Heart right ventricle (tissue), 16 donors: ENCODE results near the gene PANX2. TPM values are rescaled to one million over a fixed set of nuclear protein-coding genes. Genes with fewer than 3 reads are reported as not detected.
A peak's percentile ranks its signal among the peaks of the same experiment; 100 is the strongest.

Source experiments
- ATAC-seq, 8 donors: fragments of 200-7000 bp; cut with Tn5 transposase; one replicate each; pipeline ENCODE4 v1.9.1; 2020; ENCODE audit warnings: mild to moderate bottlenecking in 8 of 8, moderate library complexity in 8 of 8, moderate number of reproducible peaks in 1 of 8
- DNase-seq, 2 donors: peaks; one replicate each; pipeline ENCODE4 v3.0.0-alpha.2; 2020
- H3K27ac ChIP-seq, 10 donors: fragments of 200-600 bp; sonication (generic) in 2 of 10; one replicate each; pipeline versions ENCODE4 v1.5.0 to v1.8.0; 2020 to 2022; ENCODE audit warnings: mild to moderate bottlenecking in 3 of 10
- H3K27me3 ChIP-seq, 7 donors: fragments of 200-600 bp; one replicate each; pipeline ENCODE4 v1.8.0; 2021 to 2022; ENCODE audit warnings: mild to moderate bottlenecking in 2 of 7
- H3K36me3 ChIP-seq, 9 donors: fragments of 200-600 bp; sonication (generic) in 1 of 9; one replicate each; pipeline versions ENCODE4 v1.5.0 to v1.8.0; 2020 to 2022; ENCODE audit warnings: mild to moderate bottlenecking in 2 of 9
- H3K4me1 ChIP-seq, 9 donors: fragments of 200-600 bp; sonication (generic) in 1 of 9; one replicate each; pipeline versions ENCODE4 v1.5.0 to v1.8.0; 2020 to 2022; ENCODE audit warnings: mild to moderate bottlenecking in 4 of 9
- H3K4me3 ChIP-seq, 10 donors: fragments of 200-600 bp; sonication (generic) in 2 of 10; one replicate each; pipeline versions ENCODE4 v1.5.0 to v1.8.0; 2020 to 2022; ENCODE audit warnings: mild to moderate bottlenecking in 7 of 10, moderate library complexity in 2 of 10
- H3K9me3 ChIP-seq, 11 donors: fragments of 200-600 bp in 10 of 11; sonication (generic) in 2 of 11; one replicate each; pipeline versions ENCODE4 v1.5.0 to v1.8.0; 2013 to 2022; ENCODE audit warnings: mild to moderate bottlenecking in 2 of 11, control low read depth in 1 of 11, moderate library complexity in 1 of 11
- CTCF ChIP-seq, 9 donors: fragments of 200-600 bp; sonication (generic) in 2 of 9; IDR thresholded peaks; one replicate each; pipeline versions ENCODE4 v1.5.0 to v1.8.0; 2021 to 2022; ENCODE audit warnings: antibody characterized with exemption in 9 of 9, mild to moderate bottlenecking in 5 of 9, moderate library complexity in 1 of 9
- WGBS, 2 donors: extraction: QIAGEN DNeasy Blood & Tissue Kit; methylation state at CpG; one replicate each; pipeline ENCODE4 v1.1.7; 2013; ENCODE audit warnings: inconsistent platforms in 1 of 2; 5-methylcytosine and 5-hydroxymethylcytosine counted together
- intact Hi-C, 10 donors: fragments of 100-400 bp; cut with DNase I; formaldehyde crosslinking; loops; one replicate each; pipeline versions ENCODE4 v1.11.1 to v1.14.2; 2022
- polyA plus RNA-seq, 2 donors: library from polyadenylated mRNA; stranded (reverse); fragments of 200-250 nt; gene quantifications; one replicate each; pipeline ENCODE4 v1.2.3, GENCODE V29; 2013
- total RNA-seq, 10 donors: library from RNA; stranded (reverse); fragmentation: NEBNext Ultra II Directional in 3 of 10; extraction: Animal tissue kit (Norgen Biotek cat#: 25700) in 3 of 10; gene quantifications; one replicate each; pipeline versions ENCODE4 v1.2.1 to v1.2.4, GENCODE V29; 2021 to 2023
- donor health status: Arrhythmogenic right ventricular cardiomyopathy.
- donor health status: ischemic (EF 13 %, LVEDD 7.1; RV severe dilation, severe dysfunction).
- donor health status: healthy with polysubstance abuse.
- donor health status: DM: no; HTN: yes; CAD: no.
- donor health status: DM: no; HTN: no; CAD: no.
- donor health status: ischemic (EF 25% LVEDD 6.9; RV normal size, moderate dysfunction).
- donor health status: ischemic (EF 25% LVEDD 5.7; RV mildly dilated, moderate dysfunction).
- donor health status: healthy.
- donor health status: DM: yes; HTN: yes; CAD: no.
- donor health status: Ischemic cardiomyopathy.
- donor health status: ischemic (EF 35%, LVEDD 5.7; RV mildly dilated, moderate dysfunction).
- donor health status: nonischemic (EF 11% LVEDD 7.7; RV severe dilation, severe dysfunction).
- donor health status: DM: yes; HTN: yes; CAD: no.
- donor health status: PGD.
- donor health status: ischemic (EF 29% LVEDD 5.4; RV normal size, mild dysfunction).
- donor health status: nonischemic (EF 23%, LVEDD 6.1; RV moderate dilation, normal function).

Gene PANX2
- total and polyA plus RNA-seq, 12 donors = 0.07 to 0.61 (median 0.21) TPM; not detected in 3

DNA sequence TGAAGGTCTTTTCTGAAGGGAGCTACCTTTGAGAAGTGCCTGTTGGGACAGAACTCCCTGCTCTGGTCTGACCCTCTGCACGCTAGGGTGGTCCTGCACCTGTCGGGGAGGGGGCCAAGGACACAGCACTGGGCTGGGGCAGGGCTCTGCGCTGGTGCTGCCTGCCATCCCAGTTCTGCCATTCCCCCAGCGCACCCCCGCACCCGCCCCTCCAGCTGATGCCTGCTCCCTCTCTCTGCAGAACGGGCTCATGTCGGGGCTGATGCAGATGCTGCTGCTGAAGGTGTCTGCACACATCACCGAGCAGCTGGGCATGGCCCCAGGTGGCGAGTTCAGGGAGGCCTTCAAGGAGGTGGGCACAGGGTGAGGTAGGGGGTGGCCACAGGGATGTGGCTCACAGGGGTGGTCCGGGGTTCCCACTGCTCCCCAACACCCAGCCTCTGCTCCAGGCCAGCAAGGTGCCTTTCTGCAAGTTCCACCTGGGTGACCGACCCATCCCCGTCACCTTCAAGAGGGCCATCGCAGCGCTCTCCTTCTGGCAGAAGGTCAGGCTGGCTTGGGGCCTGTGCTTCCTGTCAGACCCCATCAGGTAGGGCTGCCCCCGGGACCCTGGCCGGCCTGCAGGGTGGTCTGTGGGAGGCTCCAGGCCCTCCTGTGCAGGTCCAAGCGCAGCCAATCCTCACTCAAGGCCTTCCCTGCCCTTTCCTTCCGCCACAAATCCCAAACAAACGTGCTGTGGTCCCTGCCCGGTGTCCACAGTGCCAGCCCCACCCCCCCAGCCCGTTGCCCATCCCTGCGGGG lies 26.7 kb downstream of the PANX2 start:
- no peak overlapping the region for H3K27ac ChIP-seq
- peaks cover 0 to 68% (median 5%) of the 10 kb centered on the region in 9 donors for H3K36me3 ChIP-seq
- no peaks in the 10 kb centered on the region for H3K27me3 ChIP-seq
- intact Hi-C loops = loop anchor here in 1 of 10 donors (10.0 kb wide), 1 partner anchor 272 kb away; no protein-coding TSS in a partner anchor
- ATAC-seq = no peak
- WGBS, 2 donors = 86 to 88% methylated on average over 23 of the region's 23 CpGs
- no peak overlapping the region for H3K4me3 ChIP-seq
- H3K9me3 ChIP-seq = no peaks in the 10 kb centered on the region
- no peak for TF ChIP-seq CTCF (IDR thresholded peaks at IDR 0.05)
- peaks cover 4 to 27% (median 18%) of the 10 kb centered on the region in 9 donors for H3K4me1 ChIP-seq
- no peak for DNase-seq

GRCh38 chr22:50197856-50198623 lies 27.5 kb downstream of the PANX2 start:
- no peak overlapping the region for H3K4me3 ChIP-seq
- no peak for DNase-seq
- no peaks in the 10 kb centered on the region for H3K27me3 ChIP-seq
- ATAC-seq = peak in 1 of 8 donors; percentile 11
- intact Hi-C loops = loop anchor here in 1 of 10 donors (10.0 kb wide), 1 partner anchor 273 kb away; no protein-coding TSS in a partner anchor
- WGBS, 2 donors = 94 to 95% methylated on average over 61 of the region's 61 CpGs
- H3K27ac ChIP-seq = no peak overlapping the region
- no peak for TF ChIP-seq CTCF (IDR thresholded peaks at IDR 0.05)
- peaks cover 4 to 29% (median 23%) of the 10 kb centered on the region in 9 donors for H3K4me1 ChIP-seq
- peaks cover 0 to 69% (median 5%) of the 10 kb centered on the region in 9 donors for H3K36me3 ChIP-seq
- H3K9me3 ChIP-seq = no peaks in the 10 kb centered on the region

- 90 to 93% methylated on average over 16 of the region's 16 CpGs for WGBS, 2 donors
- peaks cover 4 to 30% (median 23%) of the 10 kb centered on the region in 9 donors for H3K4me1 ChIP-seq
- DNase-seq (no peak), ATAC-seq (peak in 1 of 8 donors; percentile 1)
- no peak for TF ChIP-seq CTCF (IDR thresholded peaks at IDR 0.05)
- intact Hi-C loops = loop anchor here in 1 of 10 donors (10.0 kb wide), 1 partner anchor 274 kb away; no protein-coding TSS in a partner anchor
- no peak overlapping the region for H3K27ac ChIP-seq
- H3K9me3 ChIP-seq = no peaks in the 10 kb centered on the region
- H3K4me3 ChIP-seq = no peak overlapping the region
- H3K36me3 ChIP-seq = peaks cover 0 to 68% (median 5%) of the 10 kb centered on the region in 9 donors
- H3K27me3 ChIP-seq = no peaks in the 10 kb centered on the region
Measured at GRCh38 chr22:50198624-50199017, 28.1 kb downstream of the PANX2 start.

DNA sequence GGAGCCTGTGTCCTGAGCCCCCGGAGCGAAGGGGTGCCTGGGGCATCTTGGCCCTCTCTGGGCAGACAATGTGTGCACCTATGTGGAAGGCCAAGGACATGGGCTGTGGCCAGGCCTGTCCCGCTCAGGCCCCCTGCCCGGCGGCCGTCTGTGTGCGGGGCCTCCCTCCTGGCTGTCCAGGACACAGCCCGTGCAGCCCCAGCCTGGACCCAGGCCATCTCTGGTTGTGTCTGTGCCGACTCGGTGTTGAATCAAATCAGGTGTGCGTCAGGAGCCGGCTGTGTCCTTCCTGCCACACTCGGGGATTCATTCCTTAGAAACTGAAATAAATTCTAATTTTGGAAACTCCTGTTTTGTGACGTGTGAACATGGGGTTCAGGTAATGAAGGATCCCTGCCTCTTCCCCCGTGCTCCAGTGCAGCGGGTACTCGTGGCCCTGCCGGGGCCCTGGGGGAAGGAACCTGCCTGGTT lies 28.8 kb downstream of the PANX2 start:
- peaks cover 4 to 32% (median 23%) of the 10 kb centered on the region in 9 donors for H3K4me1 ChIP-seq
- H3K27me3 ChIP-seq = no peaks in the 10 kb centered on the region
- H3K9me3 ChIP-seq = no peaks in the 10 kb centered on the region
- peaks cover 0 to 62% (median 9%) of the 10 kb centered on the region in 9 donors for H3K36me3 ChIP-seq
- H3K27ac ChIP-seq = peak overlapping the region in 2 of 10 donors; percentile 8 to 85
- intact Hi-C loops = loop anchor here in 1 of 10 donors (10.0 kb wide), 1 partner anchor 274 kb away; no protein-coding TSS in a partner anchor
- ATAC-seq (peak in 1 of 8 donors; percentile 12), DNase-seq (no peak)
- WGBS, 2 donors = 75 to 76% methylated on average over 18 of the region's 18 CpGs
- peak overlapping the region in 1 of 10 donors; percentile 74 for H3K4me3 ChIP-seq
- no peak for TF ChIP-seq CTCF (IDR thresholded peaks at IDR 0.05)
